Stimulated activated CD8-positive, alpha-beta memory T cell treated with anti-CD3 and anti-CD28 coated beads, Interleukin-7, amount 100 ng/mL, for 4 hours (primary cell): Measurements from ENCODE around the gene FXYD4.

Experiments used
- DNase-seq, 2 donors: peaks; one replicate each; pipeline ENCODE4 v3.0.0-alpha.2; 2020; ENCODE audit warnings: low read depth in 2 of 2

Gene FXYD4

GRCh38 chr10:43395571-43396060 is 24.2 kb downstream of the FXYD4 start:
- DNase-seq, result no peak

DNA sequence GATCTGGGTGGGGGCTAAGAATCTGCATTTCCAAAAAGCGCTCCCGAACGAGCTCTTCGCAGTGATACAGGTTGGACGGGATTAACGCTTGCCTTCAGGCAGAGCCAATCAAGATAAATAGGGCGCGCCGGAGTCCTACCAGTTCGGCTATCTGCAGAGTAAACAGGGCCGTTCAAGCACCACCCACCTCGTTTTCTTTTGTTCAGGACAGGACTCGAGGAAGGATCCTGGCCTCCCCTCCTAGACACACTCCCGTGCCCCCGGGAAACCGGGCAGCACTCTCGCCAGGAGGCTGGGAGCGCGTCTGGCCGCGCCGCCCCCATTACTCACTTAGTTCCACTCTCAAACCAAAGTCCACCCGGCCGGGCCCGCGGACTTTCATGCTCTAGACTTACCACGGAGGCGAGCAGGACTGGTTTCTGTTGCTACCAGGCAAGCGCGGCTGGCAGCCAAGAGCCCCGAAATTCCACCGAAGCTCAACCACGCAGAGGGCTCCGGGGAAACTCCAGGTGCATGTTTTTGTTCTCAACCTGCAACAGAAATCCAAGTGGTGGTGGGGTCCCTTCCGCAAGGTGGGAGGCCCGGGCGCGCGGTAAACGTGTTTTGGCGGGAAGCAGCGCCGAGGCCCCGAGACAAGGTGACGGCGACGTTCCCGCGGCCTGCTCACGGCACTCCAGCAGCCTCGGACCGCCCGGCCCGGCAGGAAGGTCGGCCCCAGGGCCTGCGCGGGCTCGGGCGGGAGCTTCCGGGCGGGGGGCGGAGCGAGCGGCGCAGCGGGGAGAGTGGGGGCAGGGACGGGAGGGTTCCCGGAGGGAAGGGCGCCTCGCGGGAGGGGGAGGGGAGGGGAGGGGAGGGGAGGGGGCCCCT is 24.9 kb downstream of the FXYD4 start:
- peak; percentile 8 to 61 for DNase-seq

- DNase-seq, result peak; percentile 51 to 70
These were observed 25.6 kb downstream of the FXYD4 start for GRCh38 chr10:43396928-43397624.

DNA sequence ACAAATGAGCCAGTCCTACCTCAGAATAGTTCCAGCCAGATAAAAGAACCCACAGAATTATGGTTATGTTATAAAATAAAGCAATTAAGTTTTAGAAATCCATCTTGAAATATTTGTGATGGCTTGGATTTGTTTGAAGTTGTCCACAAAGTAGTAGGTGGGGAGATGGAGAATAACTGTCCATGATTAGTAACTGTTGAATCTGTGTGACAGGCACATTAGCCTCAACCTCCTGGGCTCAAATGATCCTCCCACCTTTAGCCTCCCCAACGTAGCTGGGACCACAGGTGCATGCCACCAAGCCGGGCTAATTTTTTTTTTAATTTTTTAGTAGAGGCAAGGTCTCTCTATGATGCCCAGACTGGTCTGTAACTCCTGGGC is 27.5 kb downstream of the FXYD4 start:
- no peak for DNase-seq

- DNase-seq, result no peak
These were observed 28.2 kb downstream of the FXYD4 start for GRCh38 chr10:43399320-43400310.

GRCh38 chr10:43401627-43402026 is 30.2 kb downstream of the FXYD4 start:
- no peak for DNase-seq

DNA sequence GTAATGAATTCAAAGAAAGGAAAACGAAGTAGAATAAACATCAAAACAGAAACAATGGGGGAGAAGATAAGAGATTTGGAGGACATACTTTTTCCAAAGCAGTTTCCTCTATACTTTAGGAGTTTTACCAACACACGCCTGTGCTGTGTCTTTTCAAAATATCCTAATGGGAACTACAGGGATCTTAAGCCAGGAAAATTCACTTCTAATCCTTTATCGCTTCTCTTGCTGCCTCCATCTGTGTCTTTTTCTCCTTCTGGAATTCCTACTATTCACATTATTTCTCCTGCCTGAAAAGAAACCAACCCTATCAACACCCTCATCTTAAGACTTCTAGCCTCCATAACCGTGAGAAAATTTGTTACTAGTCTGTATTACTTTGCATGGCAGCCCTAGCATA is 30.7 kb downstream of the FXYD4 start:
- no peak for DNase-seq

- DNase-seq, result no peak
These were observed 31.5 kb downstream of the FXYD4 start for GRCh38 chr10:43402880-43403452.

DNA sequence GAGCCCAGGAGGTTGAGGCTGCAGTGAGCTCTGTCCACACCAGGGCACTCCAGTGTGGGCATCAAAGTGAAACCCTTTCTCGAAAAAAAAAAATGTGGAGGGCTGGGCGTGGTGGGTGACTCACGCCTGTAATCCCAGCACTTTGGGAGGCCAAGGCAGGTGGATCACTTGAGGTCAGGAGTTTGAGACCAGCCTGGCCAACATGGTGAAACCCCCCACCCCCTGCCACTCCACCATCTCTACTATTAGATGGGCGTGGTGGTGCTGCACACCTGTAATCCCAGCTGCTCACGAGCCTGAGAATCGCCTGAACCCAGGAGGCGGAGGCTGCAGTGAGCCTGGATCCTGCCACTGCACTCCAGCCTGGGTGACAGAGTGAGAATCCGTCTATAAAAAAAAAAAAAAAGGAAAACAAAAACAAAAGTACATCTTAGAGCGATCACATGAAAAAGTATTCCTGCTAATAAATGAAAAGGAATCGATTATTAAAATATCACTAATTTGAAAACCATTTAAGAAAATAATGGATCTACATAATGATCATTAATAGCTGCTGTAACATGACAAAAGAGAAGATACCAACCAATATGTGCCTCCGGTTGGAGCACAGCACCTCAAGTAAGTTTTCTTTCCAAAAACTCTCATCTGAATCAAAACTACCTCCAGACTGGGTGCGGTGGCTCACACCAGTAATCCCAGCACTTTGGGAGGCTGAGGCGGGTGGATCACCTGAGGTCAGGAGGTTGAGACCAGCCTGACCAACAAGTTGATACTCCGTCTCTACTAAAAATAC is 32.7 kb downstream of the FXYD4 start:
- DNase-seq, result no peak

- DNase-seq, result no peak
These were observed 33.3 kb downstream of the FXYD4 start for GRCh38 chr10:43404704-43405084.

DNA sequence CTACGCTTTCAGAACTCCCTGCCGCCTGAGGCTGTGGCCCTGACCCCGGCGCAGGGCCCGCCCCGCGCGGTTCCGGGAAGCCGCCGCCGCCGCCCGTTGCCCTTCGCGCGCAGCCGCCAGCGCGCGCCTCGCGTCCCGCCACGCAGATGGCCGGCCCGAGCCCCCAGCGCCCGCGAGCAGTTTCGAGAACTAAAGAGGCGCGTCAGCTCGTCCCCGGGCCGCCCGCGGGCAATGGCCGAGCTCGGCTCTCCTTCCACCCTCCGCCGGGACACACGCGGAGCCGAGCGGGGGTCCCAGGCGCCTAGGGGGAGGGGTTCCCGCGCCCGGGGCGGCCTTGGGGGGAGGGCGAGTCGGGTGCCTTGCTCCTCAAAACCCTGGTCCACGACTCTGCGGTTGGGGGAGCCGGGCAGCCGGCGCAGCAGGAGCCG is 35.7 kb downstream of the FXYD4 start:
- DNase-seq, result peak in 1 of 2 donors; percentile 61

GRCh38 chr10:43407576-43408330 is 36.3 kb downstream of the FXYD4 start:
- peak; percentile 83 to 88 for DNase-seq

DNA sequence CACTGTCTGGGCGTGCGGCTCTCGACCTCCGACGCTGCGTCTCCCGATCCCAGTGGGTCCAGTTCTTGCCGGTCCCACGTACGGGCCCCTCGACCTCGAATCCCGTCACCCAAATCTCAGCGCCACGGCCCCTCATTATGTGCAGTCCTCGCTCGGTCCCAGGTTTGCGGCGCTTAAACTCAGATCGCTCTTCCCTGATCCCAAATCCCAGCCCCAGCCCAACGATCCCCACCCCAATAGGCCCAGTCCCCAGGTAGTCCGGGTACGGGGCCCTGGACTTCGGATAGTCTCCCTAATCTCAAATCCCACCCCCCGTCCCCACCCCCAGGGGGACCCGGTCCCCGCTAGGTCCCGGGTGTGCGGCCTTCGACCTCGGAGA is 36.9 kb downstream of the FXYD4 start:
- no peak for DNase-seq

DNA sequence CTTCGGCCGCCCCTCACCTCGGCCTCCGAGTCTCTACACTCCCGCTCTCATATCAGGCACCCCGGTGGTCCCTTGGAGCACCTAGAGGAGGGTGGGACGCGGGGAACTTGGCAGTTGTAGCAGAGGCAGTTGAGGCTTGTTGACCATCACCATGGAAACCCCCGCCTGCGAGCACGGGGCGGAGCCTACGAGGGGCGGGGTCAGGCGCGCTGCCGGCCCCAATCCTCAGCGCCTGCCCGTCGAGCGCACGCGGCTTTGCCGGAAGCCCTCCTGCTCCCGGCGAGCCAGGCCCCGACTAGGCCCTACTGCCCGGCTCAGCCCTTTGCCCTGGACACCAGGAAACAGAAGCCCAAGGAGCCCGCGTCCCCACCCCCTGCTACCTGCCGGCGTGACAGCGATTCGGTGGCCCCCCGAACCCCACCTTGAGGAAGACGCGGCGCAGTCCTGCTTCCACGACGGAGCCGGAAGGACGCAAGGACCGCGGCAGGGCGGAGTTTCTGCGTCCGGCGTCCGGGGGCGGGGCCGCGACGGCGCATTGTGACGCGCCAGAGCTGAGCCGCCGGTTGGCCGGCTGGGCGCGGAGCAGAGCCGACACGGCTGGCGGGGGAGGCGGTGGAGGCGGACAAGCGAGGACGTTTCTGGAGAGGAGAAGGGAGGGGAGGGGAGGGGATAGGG is 37.4 kb downstream of the FXYD4 start, which contains the start of gene HNRNPF:
HNRNPF (minus strand) TSS at position 477 of the 675 bp plus-strand sequence. CDS start 21,302 bp downstream, outside the sequence.
- peak; percentile 86 to 94 for DNase-seq

- DNase-seq, result peak; percentile 57 to 64
These were observed 38.1 kb downstream of the FXYD4 start for GRCh38 chr10:43409385-43410109.

DNA sequence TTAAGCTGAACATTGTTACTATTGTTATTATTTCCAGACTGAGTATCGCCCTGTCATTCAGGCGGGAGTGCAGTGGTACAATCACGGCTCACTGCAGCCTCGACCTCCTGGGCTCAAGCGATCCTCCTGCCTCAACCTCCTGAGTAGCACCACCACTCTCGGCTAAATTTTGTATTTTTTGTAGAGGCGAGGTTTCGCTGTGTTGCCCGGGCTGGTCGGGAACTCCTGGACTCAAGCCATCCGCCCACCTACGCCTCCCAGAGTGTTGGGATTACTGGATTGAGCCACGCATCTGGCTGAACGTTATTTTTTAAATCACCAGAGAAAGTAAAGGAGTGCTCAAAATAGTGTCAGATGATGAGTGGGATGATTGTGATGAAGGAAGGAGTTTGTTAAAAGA is 38.9 kb downstream of the FXYD4 start:
- DNase-seq, result no peak

DNA sequence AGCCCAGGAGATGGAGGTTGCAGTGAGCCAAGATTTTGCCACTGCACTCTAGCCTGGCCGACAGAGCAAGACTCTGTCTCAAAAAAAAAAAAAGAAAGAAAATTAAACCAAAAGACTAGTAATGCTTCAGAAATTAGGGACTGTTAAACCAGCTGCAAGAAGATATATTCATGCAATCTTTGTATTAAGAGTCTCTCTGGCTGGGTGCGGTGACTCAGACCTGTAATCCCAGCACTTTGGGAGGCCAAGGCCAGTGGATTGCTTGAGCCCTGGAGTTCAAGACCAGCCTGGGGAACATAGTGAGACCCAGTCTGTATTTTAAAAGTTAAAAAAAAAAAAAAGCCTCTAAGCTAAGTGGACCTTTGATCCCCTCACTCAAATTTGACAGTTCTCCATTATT is 40.1 kb downstream of the FXYD4 start:
- no peak for DNase-seq

GRCh38 chr10:43415544-43415943 is 44.1 kb downstream of the FXYD4 start:
- DNase-seq, result no peak
